ENCODE measurements around the gene MUC5AC. TPM values are rescaled to one million over a fixed set of nuclear protein-coding genes. Genes with fewer than 3 reads are reported as not detected.

Gene MUC5AC
- total RNA-seq, 1 donor from 2014 or later: not detected

- no peaks in the 10 kb centered on the region for H3K27me3 ChIP-seq
- no peak for DNase-seq (ENCODE audit: extremely low spot score in 2 of 2)
- no peaks in the 10 kb centered on the region for H3K36me3 ChIP-seq
- TF ChIP-seq CTCF (IDR thresholded peaks at IDR 0.05) (no peak), POLR2A (IDR thresholded peaks at IDR 0.05) (no peak), POLR2AphosphoS5 (IDR thresholded peaks at IDR 0.05; ENCODE audit: insufficient read depth in 1 of 2, low read depth in 1 of 2) (no peak)
- H3K4me3 ChIP-seq: no peak overlapping the region
- H3K27ac ChIP-seq: no peak overlapping the region
- H3K4me1 ChIP-seq: no peaks in the 10 kb centered on the region
- intact Hi-C loops (cut with DNase I): no loop called here
- H3K9me3 ChIP-seq: no peaks in the 10 kb centered on the region
Measured at GRCh38 chr11:1193326-1194230, 35.8 kb downstream of the MUC5AC start.

GRCh38 chr11:1194231-1194976, 36.7 kb downstream of the MUC5AC start:
- Histone ChIP-seq H3K36me3 (no peaks in the 10 kb centered on the region), H3K4me1 (no peaks in the 10 kb centered on the region), H3K27ac (no peak overlapping the region), H3K27me3 (no peaks in the 10 kb centered on the region), H3K9me3 (no peaks in the 10 kb centered on the region), H3K4me3 (no peak overlapping the region)
- DNase-seq (ENCODE audit: extremely low spot score in 2 of 2): no peak
- intact Hi-C loops (cut with DNase I): no loop called here
- TF ChIP-seq POLR2AphosphoS5 (IDR thresholded peaks at IDR 0.05; ENCODE audit: insufficient read depth in 1 of 2, low read depth in 1 of 2) (no peak), CTCF (IDR thresholded peaks at IDR 0.05) (no peak), POLR2A (IDR thresholded peaks at IDR 0.05) (no peak)

DNA sequence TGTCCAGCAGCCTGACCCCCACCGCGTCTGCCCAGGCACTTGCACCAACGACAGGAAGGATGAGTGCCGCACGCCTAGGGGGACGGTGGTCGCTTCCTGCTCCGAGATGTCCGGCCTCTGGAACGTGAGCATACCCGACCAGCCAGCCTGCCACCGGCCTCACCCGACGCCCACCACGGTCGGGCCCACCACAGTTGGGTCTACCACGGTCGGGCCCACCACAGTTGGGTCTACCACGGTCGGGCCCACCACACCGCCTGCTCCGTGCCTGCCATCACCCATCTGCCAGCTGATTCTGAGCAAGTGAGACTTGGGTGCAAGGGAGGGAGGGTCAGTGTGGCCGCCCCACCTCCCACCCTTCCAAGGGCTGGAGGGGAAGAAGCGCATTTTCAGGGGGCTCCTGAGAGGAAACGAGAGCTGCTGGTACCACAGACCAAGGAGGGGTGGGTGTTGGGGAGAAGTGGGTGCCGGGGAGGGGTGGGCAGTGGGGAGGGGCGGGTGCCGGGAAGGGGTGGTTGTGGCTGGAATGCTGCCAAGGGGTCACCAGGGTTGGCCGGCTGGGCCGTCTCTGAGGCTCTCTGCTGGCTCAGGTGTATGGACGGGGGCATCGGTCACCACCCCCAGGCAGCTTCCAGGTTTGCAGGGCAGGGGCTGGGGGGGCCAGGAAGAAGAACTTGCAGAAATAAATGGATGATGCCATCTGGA, 37.4 kb downstream of the MUC5AC start:
- no peak for TF ChIP-seq POLR2AphosphoS5 (IDR thresholded peaks at IDR 0.05; ENCODE audit: insufficient read depth in 1 of 2, low read depth in 1 of 2)
- TF ChIP-seq POLR2A (IDR thresholded peaks at IDR 0.05): no peak
- no peak for TF ChIP-seq CTCF (IDR thresholded peaks at IDR 0.05)
- H3K36me3 ChIP-seq: no peaks in the 10 kb centered on the region
- intact Hi-C loops (cut with DNase I): no loop called here
- peaks cover 7% of the 10 kb centered on the region for H3K4me1 ChIP-seq
- H3K27ac ChIP-seq: no peak overlapping the region
- DNase-seq (ENCODE audit: extremely low spot score in 2 of 2): no peak
- no peak overlapping the region for H3K4me3 ChIP-seq
- no peaks in the 10 kb centered on the region for H3K27me3 ChIP-seq
- H3K9me3 ChIP-seq: no peaks in the 10 kb centered on the region

DNA sequence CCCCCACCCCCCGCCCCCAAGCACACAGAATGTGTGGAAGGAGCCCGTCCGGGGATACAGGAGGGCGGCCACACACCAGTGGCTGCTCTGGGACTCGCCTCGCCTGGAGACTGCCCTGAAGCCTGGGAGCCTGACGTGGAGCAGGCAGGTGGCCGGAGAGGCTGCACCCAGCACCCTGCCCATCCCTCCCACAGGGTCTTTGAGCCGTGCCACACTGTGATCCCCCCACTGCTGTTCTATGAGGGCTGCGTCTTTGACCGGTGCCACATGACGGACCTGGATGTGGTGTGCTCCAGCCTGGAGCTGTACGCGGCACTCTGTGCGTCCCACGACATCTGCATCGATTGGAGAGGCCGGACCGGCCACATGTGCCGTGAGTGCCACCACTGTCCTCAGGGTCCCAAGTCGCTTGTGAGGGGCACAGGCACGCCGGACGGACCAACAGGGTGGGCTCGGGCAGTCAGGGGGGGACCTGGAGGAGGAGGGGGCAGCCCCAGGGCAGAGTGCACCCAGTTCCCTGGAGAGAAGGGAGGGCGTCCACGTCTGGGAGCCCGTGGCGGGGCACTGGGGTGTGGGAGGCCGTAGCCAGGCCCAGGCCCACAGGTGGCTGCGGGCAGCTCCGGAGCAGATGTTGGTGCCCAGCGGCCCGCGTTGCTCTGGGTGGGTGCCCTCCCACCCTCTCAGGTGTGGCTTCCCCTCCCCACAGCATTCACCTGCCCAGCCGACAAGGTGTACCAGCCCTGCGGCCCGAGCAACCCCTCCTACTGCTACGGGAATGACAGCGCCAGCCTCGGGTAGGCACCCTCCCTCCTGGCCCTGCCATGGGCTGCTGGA, 38.1 kb downstream of the MUC5AC start:
- no peak for DNase-seq (ENCODE audit: extremely low spot score in 2 of 2)
- H3K27me3 ChIP-seq: no peaks in the 10 kb centered on the region

More for the DNA sequence above, 38.1 kb downstream of the MUC5AC start:
- Histone ChIP-seq H3K4me1 (peaks cover 8% of the 10 kb centered on the region), H3K27ac (no peak overlapping the region), H3K9me3 (no peaks in the 10 kb centered on the region), H3K36me3 (no peaks in the 10 kb centered on the region), H3K4me3 (no peak overlapping the region)
- no peak for TF ChIP-seq CTCF (IDR thresholded peaks at IDR 0.05)
- no peak for TF ChIP-seq POLR2AphosphoS5 (IDR thresholded peaks at IDR 0.05; ENCODE audit: insufficient read depth in 1 of 2, low read depth in 1 of 2)
- no peak for TF ChIP-seq POLR2A (IDR thresholded peaks at IDR 0.05)
- intact Hi-C loops (cut with DNase I): no loop called here
